ENCODE data around the gene SNCAIP. TPM values are rescaled to one million over a fixed set of nuclear protein-coding genes. Genes with fewer than 3 reads are reported as not detected.

The SNCAIP gene
- total RNA-seq, 1 donor from 2014 or later: 11.3 TPM

GRCh38 chr5:122470365-122470764, 158.3 kb downstream of the SNCAIP start:
- Histone ChIP-seq H3K9me3 (no peaks in the 10 kb centered on the region), H3K36me3 (no peaks in the 10 kb centered on the region), H3K27me3 (no peaks in the 10 kb centered on the region), H3K4me3 (no peak overlapping the region), H3K4me1 (peaks cover 12% of the 10 kb centered on the region), H3K27ac (no peak overlapping the region)
- TF ChIP-seq CTCF (IDR thresholded peaks at IDR 0.05) (no peak), POLR2A (IDR thresholded peaks at IDR 0.05) (no peak), POLR2AphosphoS5 (IDR thresholded peaks at IDR 0.05; ENCODE audit: insufficient read depth in 1 of 2, low read depth in 1 of 2) (no peak)
- no peak for DNase-seq (ENCODE audit: extremely low spot score in 2 of 2)
- intact Hi-C loops (cut with DNase I): no loop called here

- Histone ChIP-seq H3K27ac (no peak overlapping the region), H3K27me3 (no peaks in the 10 kb centered on the region), H3K4me1 (peaks cover 12% of the 10 kb centered on the region), H3K9me3 (no peaks in the 10 kb centered on the region), H3K36me3 (no peaks in the 10 kb centered on the region), H3K4me3 (no peak overlapping the region)
- no peak for DNase-seq (ENCODE audit: extremely low spot score in 2 of 2)
- no peak for TF ChIP-seq CTCF (IDR thresholded peaks at IDR 0.05)
- intact Hi-C loops (cut with DNase I): no loop called here
Measured at GRCh38 chr5:122471031-122471751, 159.2 kb downstream of the SNCAIP start.

DNA sequence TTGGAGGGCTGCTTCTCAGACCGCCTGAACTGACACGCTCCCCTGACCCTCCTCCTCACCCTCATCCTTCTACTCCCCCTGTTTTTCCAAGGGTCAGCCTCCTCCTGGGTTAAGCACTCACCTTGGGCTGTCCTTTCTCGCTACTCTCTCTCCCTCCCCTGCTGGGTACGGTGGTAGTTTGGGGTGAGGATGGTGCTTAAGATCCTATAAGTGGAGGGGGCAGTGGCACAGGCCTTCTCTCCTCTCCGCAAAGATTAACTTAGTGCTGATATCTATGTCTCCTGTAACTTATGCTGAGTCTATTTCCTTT, 159.7 kb downstream of the SNCAIP start:
- no peak for DNase-seq (ENCODE audit: extremely low spot score in 2 of 2)
- Histone ChIP-seq H3K4me1 (peaks cover 12% of the 10 kb centered on the region), H3K9me3 (no peaks in the 10 kb centered on the region), H3K4me3 (no peak overlapping the region), H3K27ac (no peak overlapping the region), H3K27me3 (no peaks in the 10 kb centered on the region), H3K36me3 (no peaks in the 10 kb centered on the region)
- intact Hi-C loops (cut with DNase I): no loop called here
- no peak for TF ChIP-seq POLR2A (IDR thresholded peaks at IDR 0.05)
- TF ChIP-seq CTCF (IDR thresholded peaks at IDR 0.05): no peak
- TF ChIP-seq POLR2AphosphoS5 (IDR thresholded peaks at IDR 0.05; ENCODE audit: insufficient read depth in 1 of 2, low read depth in 1 of 2): no peak

DNA sequence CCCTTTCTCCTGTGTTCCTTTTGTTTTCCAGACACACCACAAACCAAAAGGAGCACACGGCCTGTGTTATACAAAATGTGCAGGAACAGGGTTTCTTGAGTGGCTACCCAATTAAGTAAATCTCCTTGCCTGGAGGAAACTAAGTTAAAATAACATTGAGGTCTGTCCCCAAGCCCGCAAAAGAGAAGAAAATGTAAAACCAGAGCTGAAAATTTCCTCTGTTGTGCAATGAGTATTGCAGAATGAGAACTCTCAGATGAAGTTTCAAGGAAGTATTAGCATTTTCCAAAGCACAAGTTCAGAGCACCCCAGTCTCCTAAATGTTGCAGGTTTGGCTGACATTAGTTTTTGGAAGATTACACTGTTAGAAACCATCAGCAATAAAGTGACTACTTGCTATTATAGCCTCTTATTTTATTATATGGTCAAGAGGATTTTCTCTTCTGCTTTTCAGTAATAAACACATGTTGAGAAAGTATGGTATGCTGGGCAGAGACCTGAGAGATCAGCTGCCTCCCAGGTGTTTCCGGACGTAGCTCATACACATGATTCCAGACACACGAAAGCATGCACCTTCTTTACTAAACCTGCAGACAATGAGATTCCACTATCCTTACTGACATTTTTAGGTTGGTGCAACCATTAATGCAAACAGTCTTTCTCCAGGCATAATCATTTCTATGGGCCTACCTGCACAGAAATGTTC, 161.3 kb downstream of the SNCAIP start:
- no peak for TF ChIP-seq POLR2AphosphoS5 (IDR thresholded peaks at IDR 0.05; ENCODE audit: insufficient read depth in 1 of 2, low read depth in 1 of 2)
- no peak for TF ChIP-seq POLR2A (IDR thresholded peaks at IDR 0.05)
- no peak for TF ChIP-seq CTCF (IDR thresholded peaks at IDR 0.05)
- Histone ChIP-seq H3K36me3 (no peaks in the 10 kb centered on the region), H3K4me3 (no peak overlapping the region), H3K27me3 (no peaks in the 10 kb centered on the region), H3K27ac (no peak overlapping the region), H3K9me3 (no peaks in the 10 kb centered on the region), H3K4me1 (peaks cover 12% of the 10 kb centered on the region)
- intact Hi-C loops (cut with DNase I): no loop called here
- DNase-seq (ENCODE audit: extremely low spot score in 2 of 2): no peak

GRCh38 chr5:122473941-122474340, 161.9 kb downstream of the SNCAIP start:
- H3K4me3 ChIP-seq: no peak overlapping the region
- H3K36me3 ChIP-seq: no peaks in the 10 kb centered on the region
- H3K27ac ChIP-seq: no peak overlapping the region
- H3K4me1 ChIP-seq: peaks cover 15% of the 10 kb centered on the region
- H3K27me3 ChIP-seq: no peaks in the 10 kb centered on the region
- DNase-seq (ENCODE audit: extremely low spot score in 2 of 2): no peak
- no peaks in the 10 kb centered on the region for H3K9me3 ChIP-seq
- intact Hi-C loops (cut with DNase I): no loop called here
- TF ChIP-seq CTCF (IDR thresholded peaks at IDR 0.05) (no peak), POLR2A (IDR thresholded peaks at IDR 0.05) (no peak)
